NCI-H2029 treated with DMSO at 0.1 percent for 48 hours (cell line): ENCODE measurements around the gene UBE2E1.

ENCODE experiments used
- DNase-seq: peaks from one replicate; lab custom pipeline; 2025; lab: John Stamatoyannopoulos, UW

UBE2E1 gene

DNA sequence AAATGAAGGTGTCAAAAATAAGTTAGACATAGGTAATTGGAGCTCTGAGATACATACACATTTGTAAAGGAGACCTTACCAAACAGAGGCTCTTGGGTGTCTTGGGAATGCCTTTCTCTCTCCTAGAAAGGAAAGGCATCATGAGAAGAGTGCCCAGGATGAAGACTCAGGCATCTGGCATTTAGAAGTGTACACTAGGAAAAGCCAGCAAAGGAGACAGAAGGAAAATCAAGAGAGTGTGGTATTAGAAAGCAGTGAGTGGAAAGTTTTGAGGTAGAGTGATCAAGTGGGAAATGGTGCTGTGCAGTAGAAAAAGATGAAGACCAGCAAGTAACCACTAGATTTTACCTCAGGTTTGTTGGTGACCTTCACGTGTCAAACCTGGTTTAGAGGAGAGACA lies 16.1 kb downstream of the UBE2E1 start:
- DNase-seq, result no peak

GRCh38 chr3:23822559-23822958 lies 16.8 kb downstream of the UBE2E1 start:
- DNase-seq, result no peak

GRCh38 chr3:23823620-23824019 lies 17.9 kb downstream of the UBE2E1 start:
- no peak for DNase-seq

DNA sequence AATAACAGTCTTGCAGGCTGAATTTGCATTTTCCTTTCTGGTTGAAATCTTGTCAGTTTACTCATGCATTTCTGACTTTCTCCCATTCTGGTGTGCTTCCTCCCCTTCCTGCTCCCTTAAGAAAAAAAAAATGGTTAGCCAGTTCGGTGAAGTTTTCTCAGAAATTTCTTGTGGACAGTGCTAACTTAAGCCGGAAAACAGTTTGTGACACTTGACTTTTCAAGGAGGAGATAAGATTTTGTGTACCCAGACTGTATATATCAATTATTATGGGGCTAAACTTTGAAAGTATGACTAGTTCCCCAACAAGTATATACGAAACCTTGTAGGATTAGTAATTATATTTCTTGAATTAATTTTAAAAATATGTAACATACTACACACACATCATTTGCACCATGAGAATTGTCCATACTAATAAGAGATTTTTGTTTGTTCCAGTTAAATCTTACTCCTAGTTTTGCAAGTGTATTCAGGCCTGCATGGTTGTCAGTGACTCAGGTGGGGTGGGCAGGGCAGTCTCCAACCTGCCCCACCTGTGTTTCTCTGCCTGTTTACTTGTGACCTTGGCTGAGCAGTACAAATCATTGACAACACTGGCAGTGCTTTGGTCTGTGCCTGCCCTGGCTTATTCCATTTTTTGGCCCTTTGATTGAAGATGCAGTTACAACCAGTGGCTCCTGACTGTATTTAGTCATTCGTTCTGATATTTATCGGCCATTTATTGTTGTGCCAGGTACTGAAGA lies 19.1 kb downstream of the UBE2E1 start:
- DNase-seq, result no peak

DNA sequence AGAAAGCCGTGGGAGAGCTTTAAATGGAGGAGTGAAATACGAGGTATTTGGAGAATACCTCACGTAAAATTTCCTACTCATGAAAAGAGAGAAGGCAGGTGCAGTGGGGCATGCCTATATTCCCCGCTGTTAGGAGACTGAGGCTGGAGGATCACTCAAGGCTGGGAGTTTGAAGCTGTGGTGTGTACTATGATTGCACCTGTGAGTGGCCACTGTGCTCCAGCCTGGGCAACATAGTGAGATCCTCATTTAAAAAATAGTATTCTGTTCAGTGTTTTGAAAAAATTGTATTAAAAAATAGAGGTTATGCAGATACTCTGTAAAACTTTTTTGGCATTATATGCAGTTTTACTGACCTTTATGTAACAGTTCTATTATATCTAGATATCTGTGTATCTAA lies 20.0 kb downstream of the UBE2E1 start:
- DNase-seq, result no peak

DNA sequence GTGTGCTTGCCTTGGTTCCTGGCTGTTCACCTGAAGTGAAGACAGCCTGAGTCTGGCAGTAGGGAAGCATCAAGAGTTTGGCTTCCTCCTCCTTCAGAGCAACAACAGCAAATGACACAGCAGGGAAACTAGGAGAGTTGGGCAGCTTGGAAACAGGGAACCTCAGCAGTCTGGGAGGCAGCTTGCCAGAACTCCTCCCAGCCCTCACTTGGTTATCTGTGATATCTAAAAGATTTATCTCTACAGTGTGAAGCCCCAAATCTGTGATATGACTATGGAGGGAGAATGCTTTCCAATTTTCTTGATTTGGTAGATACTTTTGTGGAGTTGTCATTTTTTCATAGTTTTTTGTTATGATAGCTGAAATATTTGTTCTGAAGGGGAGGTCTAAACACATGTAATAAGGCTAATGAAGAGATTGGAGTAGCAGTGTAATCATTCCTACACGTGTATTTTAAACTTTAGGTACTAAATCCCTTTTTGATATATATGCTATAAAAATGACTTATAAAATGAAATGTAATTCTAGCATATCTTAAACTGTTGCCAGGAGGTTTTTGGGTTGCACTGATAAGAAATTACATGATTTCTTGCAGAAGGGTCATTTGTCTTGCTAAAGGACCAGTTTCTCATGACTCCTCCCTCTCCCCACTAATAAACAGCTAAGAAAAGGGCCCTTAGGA lies 20.8 kb downstream of the UBE2E1 start:
- DNase-seq, result peak; percentile 31

DNA sequence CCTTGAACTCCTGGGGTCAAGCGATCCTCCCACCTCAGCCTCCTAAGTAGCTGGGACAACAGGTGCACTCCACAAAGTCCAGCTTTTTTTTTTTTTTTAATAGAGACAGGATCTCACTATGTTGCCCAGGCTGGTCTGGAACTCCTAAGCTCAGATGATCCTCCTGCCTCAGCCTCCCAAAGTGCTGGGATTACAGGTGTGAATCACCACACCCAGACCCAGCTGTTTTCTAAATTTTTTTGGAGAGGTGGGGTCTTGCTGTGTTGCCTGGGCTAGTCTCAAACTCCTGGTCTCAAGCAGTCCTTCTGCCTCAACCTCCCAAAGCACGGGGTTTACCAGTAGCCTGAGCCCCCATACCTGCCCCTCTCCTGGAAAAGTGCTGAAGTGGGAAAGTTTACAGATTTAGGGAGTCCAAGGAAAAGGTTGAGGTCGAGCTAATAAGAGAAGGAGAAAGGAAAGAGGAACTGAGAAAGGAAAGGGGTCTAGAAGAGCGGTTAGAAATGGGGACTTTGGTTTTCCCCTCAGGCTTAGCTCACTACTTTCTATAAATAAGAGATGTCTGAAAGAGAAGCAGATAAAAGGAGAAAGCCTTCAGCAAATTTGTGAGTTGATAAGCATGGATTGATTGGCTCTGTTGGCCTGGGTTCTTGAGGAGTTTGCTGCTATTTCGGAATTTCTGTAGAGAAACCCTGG lies 23.6 kb downstream of the UBE2E1 start:
- no peak for DNase-seq

DNA sequence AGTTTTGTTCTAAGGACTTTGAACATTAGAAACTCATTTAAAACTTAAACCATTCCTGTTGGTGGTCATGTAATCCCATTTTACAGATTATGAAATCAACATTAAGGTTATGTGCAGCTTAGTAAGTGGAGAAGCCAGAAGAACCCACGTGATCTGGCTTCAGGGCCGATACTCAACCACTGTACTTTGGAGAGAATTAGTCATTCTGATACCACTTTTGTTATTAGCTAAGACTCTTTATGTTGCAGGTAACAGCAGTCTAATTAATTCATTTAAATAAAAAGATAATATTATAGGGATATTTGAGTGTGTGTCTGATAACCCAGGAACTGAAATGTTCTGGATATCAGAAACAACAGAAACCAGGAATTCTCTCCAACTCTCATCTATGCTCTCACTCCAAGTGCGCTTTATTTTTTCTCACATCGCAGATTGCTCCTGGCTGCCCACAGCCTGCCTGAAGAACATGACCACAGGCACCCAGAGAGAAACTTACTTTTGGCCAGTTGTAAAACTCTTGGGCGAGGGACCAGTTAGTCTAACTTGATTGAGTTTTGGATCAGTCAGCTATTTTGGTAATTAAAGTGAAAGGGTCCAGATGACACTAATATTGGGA lies 25.2 kb downstream of the UBE2E1 start:
- DNase-seq, result no peak

- DNase-seq, result no peak
Measured at GRCh38 chr3:23831517-23832394, 26.0 kb downstream of the UBE2E1 start.

DNA sequence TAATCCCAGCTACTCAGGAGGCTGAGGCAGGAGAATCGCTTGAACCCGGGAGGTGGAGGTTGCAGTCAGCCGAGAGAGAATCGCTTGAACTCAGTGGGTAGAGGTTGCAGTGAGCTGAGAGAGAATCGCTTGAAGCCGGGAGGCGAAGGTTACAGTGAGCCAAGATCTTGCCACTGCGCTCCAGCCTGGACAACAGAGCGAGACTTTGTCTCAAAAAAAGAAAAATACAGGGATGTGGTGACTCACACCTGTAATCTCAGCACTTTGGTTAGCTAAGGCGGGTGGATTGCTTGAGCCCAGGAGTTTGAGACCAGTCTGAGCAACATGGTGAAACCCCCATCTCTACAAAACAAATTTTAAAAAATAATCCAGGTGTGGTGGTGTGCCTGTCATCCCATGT lies 26.8 kb downstream of the UBE2E1 start:
- no peak for DNase-seq

GRCh38 chr3:23834082-23834870 lies 28.5 kb downstream of the UBE2E1 start:
- no peak for DNase-seq

- no peak for DNase-seq
Measured at GRCh38 chr3:23835087-23835486, 29.3 kb downstream of the UBE2E1 start.

GRCh38 chr3:23835802-23836201 lies 30.0 kb downstream of the UBE2E1 start:
- no peak for DNase-seq

DNA sequence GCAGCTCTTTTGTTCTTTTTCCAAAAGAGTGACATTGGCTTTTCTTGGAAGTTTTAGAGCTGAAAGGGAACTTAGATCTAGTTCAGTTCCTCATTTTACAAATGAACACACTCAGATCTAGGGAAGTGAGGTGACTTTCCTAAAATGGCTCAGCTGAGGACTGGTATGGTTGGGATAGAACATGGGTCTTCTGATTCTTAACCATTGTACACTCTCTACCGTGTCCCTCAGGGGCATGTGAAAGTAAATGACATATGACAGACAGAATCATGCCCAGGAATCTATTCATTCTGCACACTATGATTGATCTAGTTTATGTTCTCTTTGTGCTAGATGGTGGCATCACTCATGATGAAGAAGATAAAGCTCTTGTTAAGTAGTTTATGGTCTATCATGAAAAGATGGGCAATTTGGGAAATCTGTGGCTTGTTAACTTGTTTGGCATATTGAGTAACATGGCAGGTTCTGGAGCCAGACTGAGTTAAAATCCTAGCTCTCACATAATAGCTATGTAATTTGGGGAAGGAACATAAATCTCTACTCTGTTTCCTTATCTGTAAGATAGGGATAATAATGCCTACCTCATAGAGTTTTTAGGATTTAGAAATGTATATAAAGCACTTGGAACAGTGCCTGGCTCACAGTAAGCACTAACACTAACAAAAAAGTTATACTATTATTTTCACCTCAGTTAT lies 30.9 kb downstream of the UBE2E1 start:
- DNase-seq, result no peak

DNA sequence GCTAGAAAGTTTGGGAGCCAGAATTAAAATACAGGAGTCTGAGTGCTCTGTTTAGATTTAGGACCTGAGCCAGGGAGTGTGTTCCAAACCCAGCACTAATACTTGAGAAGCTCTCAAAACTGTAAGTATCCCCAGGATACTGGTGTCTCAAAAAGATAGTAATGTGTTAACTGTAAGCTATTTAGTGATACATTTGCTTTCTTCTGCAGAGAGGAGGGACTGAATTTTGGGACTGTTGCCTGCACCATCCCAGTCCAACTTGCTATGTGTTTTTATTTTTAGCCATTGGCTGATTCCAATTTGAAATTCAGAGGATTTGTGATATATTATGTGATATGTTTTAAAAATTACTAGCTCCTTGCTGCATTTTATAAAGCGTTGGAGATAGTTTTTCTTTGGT lies 31.5 kb downstream of the UBE2E1 start:
- DNase-seq, result no peak

DNA sequence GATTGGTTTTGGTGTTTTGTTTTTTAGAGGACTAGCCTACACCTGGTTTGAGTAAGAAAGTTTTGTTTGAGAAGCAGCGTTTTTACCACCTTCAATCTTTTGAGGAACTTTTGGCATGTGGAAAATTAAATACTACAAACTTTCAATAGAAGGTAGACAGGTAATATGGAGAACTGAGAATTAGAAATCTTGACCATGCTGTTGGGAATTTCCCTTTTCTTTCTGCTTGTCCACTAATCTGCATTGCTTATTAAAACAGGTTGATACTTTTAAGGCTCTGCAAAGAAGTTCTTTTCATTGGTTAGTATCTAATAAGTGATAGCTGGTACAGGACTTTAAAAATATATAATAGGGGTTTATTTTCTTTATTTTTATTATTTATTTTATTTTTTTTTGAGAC lies 31.9 kb downstream of the UBE2E1 start:
- no peak for DNase-seq

DNA sequence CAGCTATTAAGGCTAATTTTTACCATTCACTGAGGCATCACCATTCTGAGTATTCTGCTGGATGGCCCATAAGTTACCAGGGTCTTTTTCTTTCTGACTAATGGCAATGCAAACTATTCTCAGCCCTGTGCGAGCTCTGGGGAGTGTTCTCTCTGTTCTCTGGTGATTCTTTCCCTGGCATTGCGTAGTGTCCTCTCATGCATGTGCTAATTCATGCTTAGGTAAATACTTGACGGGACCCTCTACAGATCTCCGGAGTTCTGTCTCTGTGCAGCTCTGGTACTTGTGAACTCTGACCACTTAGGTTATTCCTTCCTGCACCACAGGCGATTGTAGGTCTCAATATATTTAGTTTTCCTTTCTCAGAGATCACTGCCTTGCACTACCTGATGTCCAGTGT lies 34.8 kb downstream of the UBE2E1 start:
- DNase-seq, result peak; percentile 76

GRCh38 chr3:23843869-23844268 lies 38.1 kb downstream of the UBE2E1 start:
- no peak for DNase-seq

GRCh38 chr3:23845326-23846216 lies 39.8 kb downstream of the UBE2E1 start:
- no peak for DNase-seq
